HG02588 (cell line): ENCODE data around the gene FAM151B.
"Not testable (repeated sequence)": the region's sequence is repeated elsewhere in the genome, so short reads cannot be mapped to it uniquely, and the experiment has no call there.

Experiments
- ATAC-seq: cut with Tn5 transposase; IDR thresholded peaks from one replicate; pipeline ENCODE4 v1.9.1; 2021; ENCODE audit warnings: mild to moderate bottlenecking, moderate library complexity; ENCODE audit not compliant: unreplicated experiment

FAM151B gene

DNA sequence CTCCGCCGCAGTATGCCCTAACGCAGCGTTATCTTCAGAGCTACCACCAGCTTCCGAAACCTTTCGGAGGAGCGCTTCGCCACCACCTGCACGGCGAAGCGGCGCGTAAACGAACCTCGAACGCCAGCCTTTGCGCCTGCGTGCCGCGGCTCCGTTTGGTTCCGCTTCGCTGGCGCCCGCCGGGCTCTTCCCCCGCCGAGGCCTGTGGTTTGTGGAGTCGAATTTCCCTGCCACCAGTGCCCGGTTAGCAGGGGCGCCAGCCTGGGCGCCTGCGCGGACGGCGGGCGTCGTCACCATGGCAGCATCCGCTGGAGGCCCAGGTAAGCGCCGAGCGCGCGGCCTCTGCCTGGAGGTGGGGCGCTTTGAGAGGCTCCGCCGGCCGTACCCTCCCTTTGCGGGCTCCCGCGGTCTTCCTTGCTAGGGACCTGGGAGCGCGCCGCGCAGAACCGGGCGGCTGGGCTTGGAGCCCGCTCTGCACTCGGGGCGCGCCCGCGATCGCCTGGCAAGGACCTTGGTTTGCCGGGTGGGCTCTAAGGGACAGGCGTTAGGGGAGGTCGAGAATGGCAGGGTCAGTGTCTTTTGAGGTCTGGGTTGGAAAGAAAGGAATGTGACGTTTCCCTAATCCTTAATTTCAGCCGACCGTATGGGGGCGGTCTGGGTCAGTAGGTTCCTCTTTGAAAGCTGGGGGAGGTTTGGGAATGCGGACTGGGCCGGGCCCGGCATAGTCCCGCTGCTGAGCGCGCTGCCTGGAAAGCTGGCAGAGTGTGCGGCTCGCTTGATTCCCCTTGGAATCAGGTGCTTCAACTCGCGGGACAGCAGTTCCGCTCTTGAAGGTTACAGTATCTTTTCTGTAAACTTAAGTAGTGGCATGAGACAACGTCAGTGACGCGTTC, at the start of gene FAM151B:
Gene FAM151B, plus strand, starts transcription at position 272 of the 893 bp plus-strand sequence. Its CDS starts 24 bp downstream, at position 296.
- ATAC-seq: peak; percentile 90

- no peak for ATAC-seq
Measured at GRCh38 chr5:80438739-80439138, 49.2 kb upstream of the FAM151B start.

DNA sequence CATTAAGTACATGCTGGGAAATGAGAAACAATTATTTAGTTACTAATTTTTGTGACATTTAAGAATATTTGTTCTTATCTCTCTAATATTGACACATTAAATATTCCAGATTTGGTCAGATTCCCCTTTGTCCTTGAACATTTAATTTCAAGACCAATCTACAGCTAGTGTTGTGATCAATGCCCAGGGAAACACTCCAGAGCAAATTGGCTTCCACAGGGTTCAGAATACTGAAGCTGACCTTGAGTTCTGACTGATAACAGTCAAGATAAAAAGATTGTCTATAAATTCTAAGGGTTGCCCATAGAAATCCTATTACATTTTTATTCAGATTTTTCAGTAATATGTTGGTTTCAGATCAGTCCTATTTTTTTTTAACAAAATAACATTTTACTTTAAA, 48.7 kb upstream of the FAM151B start:
- no peak for ATAC-seq

- no peak for ATAC-seq
Measured at GRCh38 chr5:80442742-80443141, 45.2 kb upstream of the FAM151B start.

- no peak for ATAC-seq
Measured at GRCh38 chr5:80453366-80453765, 34.5 kb upstream of the FAM151B start.

- no peak for ATAC-seq
Measured at GRCh38 chr5:80463269-80463668, 24.6 kb upstream of the FAM151B start.

- ATAC-seq: no peak
Measured at GRCh38 chr5:80466669-80467485, 21.0 kb upstream of the FAM151B start.

DNA sequence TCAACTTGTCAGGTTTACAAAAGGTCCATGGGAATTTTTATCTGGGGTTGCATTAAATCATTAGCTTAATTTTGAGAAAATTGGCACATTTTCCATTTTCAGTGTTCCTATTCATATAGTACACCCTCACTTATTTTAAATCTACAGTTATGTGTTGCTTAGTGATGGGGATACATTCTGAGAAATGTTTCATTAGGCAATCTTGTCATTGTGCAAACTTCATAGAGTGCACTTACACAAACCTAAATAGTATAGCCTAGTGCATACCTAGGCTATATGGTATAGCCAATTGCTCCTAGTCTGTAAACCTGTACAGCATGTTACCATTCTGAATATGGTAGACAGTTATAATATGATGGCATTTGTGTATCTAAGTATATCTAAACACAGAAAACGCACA, 19.8 kb upstream of the FAM151B start:
- ATAC-seq: no peak

GRCh38 chr5:80470631-80471030, 17.3 kb upstream of the FAM151B start:
- not testable (repeated sequence) for ATAC-seq

GRCh38 chr5:80474929-80475328, 13.0 kb upstream of the FAM151B start:
- no peak for ATAC-seq

DNA sequence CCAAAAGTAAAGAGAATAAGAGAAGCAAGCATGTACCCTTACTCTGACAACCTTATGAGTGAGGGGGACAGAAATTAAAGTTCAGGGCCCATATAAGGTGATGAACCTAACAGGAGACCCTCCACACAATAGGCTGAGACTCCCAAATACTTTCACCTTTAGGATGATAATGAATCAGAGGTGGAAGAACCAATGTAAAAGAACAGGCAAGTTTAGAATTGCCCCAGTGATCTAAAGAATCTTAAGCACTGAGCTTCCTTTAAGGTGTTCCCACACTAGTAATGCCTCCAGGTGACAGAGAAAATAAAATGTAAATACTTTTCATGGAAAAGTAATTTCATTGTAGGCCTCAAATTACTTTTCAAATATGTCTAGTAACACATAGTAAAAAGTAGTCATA, 8.2 kb upstream of the FAM151B start:
- no peak for ATAC-seq

- ATAC-seq: no peak
Measured at GRCh38 chr5:80480354-80480753, 7.5 kb upstream of the FAM151B start.

DNA sequence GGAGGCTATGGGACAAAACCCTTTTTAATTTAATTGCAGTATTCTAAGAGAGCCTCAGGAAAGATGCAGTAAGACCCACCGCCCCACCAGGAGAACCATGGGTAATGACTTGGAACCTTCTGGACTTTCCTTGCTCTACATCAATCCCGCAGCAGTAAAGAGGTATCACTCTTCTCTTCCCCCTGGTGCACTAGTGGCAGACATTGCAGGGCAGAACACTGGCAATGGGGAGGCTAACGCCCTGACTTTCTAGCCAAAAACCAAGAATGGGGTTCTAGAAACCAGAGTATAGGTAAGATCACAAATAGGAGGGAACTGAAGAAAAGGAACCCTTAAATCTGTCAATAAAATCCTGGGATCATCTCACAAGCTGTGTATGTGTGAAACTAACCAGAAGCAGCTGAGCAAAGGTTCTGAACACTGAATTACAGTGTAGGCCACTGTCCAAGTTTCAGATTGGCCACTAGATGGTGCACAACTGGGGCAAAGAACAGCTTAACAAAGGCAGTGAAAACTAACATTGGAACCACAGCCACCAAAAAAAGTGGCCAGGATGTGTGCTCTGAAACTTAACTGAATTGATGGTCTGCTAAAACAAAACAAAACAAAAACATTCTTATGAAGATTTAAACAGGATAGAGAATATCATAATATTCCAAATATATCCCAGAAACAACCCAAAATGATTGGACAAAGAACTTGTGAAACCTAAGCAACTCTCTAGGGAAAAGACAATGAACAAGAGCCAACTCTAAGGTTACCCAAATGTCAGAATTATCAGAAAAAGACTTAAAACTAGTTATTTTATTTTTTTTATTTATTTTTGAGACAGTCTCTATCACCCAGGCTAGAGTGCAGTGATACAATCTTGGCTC, 6.6 kb upstream of the FAM151B start:
- ATAC-seq: no peak

DNA sequence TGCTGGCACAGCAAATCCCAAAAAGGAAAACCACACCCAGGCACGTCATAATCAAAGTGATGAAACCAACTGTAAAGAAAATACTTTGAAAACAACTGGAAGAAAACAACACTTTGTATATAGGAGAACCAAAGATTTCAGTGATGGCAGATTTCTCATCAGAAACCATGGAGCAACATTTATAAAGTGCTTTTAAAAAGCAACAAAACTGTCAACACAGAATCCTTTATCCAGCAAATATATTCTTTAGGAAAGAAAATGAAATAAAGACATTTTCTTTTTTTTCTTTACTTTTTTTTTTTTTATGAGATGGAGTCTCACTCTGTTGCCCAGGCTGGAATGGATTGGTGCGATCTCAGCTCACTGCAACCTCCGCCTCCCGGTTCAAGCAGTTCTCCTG, 5.3 kb upstream of the FAM151B start:
- ATAC-seq: no peak

DNA sequence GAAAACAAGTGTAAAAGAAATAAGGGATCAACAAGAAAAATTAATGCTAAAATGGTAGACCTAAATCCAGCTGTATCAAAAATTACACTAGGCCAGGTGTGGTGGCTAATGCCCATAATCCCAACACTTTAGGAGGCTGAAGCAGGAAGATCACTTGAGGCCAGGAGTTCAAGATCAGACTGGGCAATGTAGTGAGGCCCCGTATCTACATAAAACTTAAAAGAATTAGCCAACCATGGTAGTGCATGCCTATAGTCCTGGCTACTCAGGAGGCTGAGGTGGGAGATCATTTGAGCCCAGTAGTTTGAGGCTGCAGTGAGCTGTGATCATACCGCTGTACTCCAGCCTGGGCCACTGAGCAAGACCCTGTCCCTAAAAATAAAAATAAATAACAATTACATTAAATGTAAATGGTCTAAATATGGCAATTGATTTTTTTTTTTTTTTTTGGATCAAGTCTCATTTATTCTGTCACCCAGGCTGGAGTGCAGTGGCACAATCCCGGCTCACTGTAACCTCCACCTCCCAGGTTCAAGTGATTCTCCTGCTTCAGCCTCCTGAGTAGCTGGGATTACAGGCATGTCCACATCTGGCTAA, 4.2 kb upstream of the FAM151B start:
- ATAC-seq: no peak

DNA sequence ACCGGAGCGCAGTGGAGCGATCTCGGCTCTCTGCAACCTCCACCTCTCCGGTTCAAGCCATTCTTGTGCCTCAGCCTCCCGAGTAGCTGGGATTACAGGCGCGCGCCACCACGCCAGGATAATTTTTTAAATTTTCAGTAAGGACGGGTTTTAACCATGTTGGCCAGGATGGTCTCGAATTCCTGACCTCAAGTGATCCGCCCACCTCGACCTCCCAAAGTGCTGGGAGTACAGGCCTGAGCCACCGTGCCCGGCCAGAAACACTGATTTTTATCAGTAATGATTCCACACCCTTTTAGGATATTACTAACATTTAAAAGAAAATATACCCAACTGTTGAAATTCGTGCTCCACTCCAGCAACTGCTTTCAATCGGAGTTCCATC, 464 bp upstream of the FAM151B start:
- no peak for ATAC-seq

GRCh38 chr5:80491296-80491695, 3.4 kb downstream of the FAM151B start:
- no peak for ATAC-seq

GRCh38 chr5:80492741-80493140, 4.8 kb downstream of the FAM151B start:
- no peak for ATAC-seq

- not testable (repeated sequence) for ATAC-seq
Measured at GRCh38 chr5:80493443-80493842, 5.5 kb downstream of the FAM151B start.

- no peak for ATAC-seq
Measured at GRCh38 chr5:80495891-80496290, 8.0 kb downstream of the FAM151B start.

- ATAC-seq: no peak
Measured at GRCh38 chr5:80502800-80503199, 14.9 kb downstream of the FAM151B start.
